ENCODE results near the gene IL6ST. TPM values are rescaled to one million over a fixed set of nuclear protein-coding genes. Genes with fewer than 3 reads are reported as not detected.
A peak's percentile ranks its signal among the peaks of the same experiment; 100 is the strongest.
"Not testable (repeated sequence)": the region's sequence is repeated elsewhere in the genome, so short reads cannot be mapped to it uniquely, and the experiment has no call there.

IL6ST gene
- total RNA-seq, 2 donors from 2014 or later = 50.0 to 53.8 TPM

GRCh38 chr5:56000221-56000620, 5.5 kb upstream of the IL6ST start:
- not testable (repeated sequence) for DNase-seq; H3K9me3 Mint-ChIP-seq; H3K27ac Mint-ChIP-seq; H3K36me3 Mint-ChIP-seq (ENCODE audit: insufficient read depth in 2 of 2); ATAC-seq (replicated peaks in 1 of 2); H3K27me3 Mint-ChIP-seq (ENCODE audit: low read depth); H3K4me3 Mint-ChIP-seq
- peaks cover 33% of the 10 kb centered on the region for H3K4me1 Mint-ChIP-seq (ENCODE audit: low read depth)

- Mint-ChIP-seq H3K4me1 (ENCODE audit: low read depth) (peaks cover 33% of the 10 kb centered on the region), H3K9me3 (peaks cover 0 to 2% of the 10 kb centered on the region in 2 donors), H3K4me3 (no peak overlapping the region), H3K27ac (no peak overlapping the region), H3K27me3 (ENCODE audit: low read depth) (no peaks in the 10 kb centered on the region), H3K36me3 (ENCODE audit: insufficient read depth in 2 of 2) (peaks cover 0 to 7% of the 10 kb centered on the region in 2 donors)
- DNase-seq (no peak), ATAC-seq (replicated peaks in 1 of 2) (no peak)
Observed at GRCh38 chr5:55998966-55999365, 4.2 kb upstream of the IL6ST start.

GRCh38 chr5:55997742-55998351, 3.1 kb upstream of the IL6ST start:
- Mint-ChIP-seq H3K36me3 (ENCODE audit: insufficient read depth in 2 of 2) (peaks cover 0 to 12% of the 10 kb centered on the region in 2 donors), H3K4me1 (ENCODE audit: low read depth) (peaks cover 37% of the 10 kb centered on the region), H3K9me3 (peaks cover 0 to 2% of the 10 kb centered on the region in 2 donors), H3K27me3 (ENCODE audit: low read depth) (no peaks in the 10 kb centered on the region), H3K27ac (no peak overlapping the region), H3K4me3 (no peak overlapping the region)
- peak; percentile 14 to 40 for DNase-seq
- peak; percentile 6 to 15 for ATAC-seq (replicated peaks in 1 of 2)

- Mint-ChIP-seq H3K4me3 (peak overlapping the region; percentile 88 to 98), H3K9me3 (no peaks in the 10 kb centered on the region), H3K27me3 (ENCODE audit: low read depth) (no peaks in the 10 kb centered on the region), H3K36me3 (ENCODE audit: insufficient read depth in 2 of 2) (peaks cover 6 to 24% of the 10 kb centered on the region in 2 donors), H3K4me1 (ENCODE audit: low read depth) (peaks cover 63% of the 10 kb centered on the region), H3K27ac (peak overlapping the region; percentile 97)
- ATAC-seq (replicated peaks in 1 of 2) (peak; percentile 93), DNase-seq (peak; percentile 97 to 98)
Observed at GRCh38 chr5:55994998-55995914, 493 bp upstream of the IL6ST start.

- Mint-ChIP-seq H3K36me3 (ENCODE audit: insufficient read depth in 2 of 2) (peaks cover 6 to 30% of the 10 kb centered on the region in 2 donors), H3K4me3 (peak overlapping the region; percentile 88 to 98), H3K9me3 (no peaks in the 10 kb centered on the region), H3K27ac (peak overlapping the region; percentile 100), H3K27me3 (ENCODE audit: low read depth) (no peaks in the 10 kb centered on the region), H3K4me1 (ENCODE audit: low read depth) (peaks cover 76% of the 10 kb centered on the region)
- no peak for DNase-seq
- no peak for ATAC-seq (replicated peaks in 1 of 2)
Observed at GRCh38 chr5:55993731-55994494, 850 bp downstream of the IL6ST start.

GRCh38 chr5:55993013-55993412, 1.8 kb downstream of the IL6ST start:
- Mint-ChIP-seq H3K9me3 (no peaks in the 10 kb centered on the region), H3K27me3 (ENCODE audit: low read depth) (no peaks in the 10 kb centered on the region), H3K4me3 (peak overlapping the region; percentile 88 to 98), H3K4me1 (ENCODE audit: low read depth) (peaks cover 79% of the 10 kb centered on the region), H3K36me3 (ENCODE audit: insufficient read depth in 2 of 2) (peaks cover 6 to 30% of the 10 kb centered on the region in 2 donors), H3K27ac (peak overlapping the region; percentile 100)
- no peak for ATAC-seq (replicated peaks in 1 of 2)
- DNase-seq = peak; percentile 16 to 21

GRCh38 chr5:55991768-55992486, 2.8 kb downstream of the IL6ST start:
- Mint-ChIP-seq H3K36me3 (ENCODE audit: insufficient read depth in 2 of 2) (peaks cover 6 to 32% of the 10 kb centered on the region in 2 donors), H3K27ac (peak overlapping the region; percentile 15), H3K27me3 (ENCODE audit: low read depth) (no peaks in the 10 kb centered on the region), H3K4me3 (peak overlapping the region; percentile 88 to 98), H3K9me3 (no peaks in the 10 kb centered on the region), H3K4me1 (ENCODE audit: low read depth) (peaks cover 79% of the 10 kb centered on the region)
- DNase-seq (no peak), ATAC-seq (replicated peaks in 1 of 2) (no peak)

- H3K27ac Mint-ChIP-seq; ATAC-seq (replicated peaks in 1 of 2); DNase-seq; H3K9me3 Mint-ChIP-seq; H3K27me3 Mint-ChIP-seq (ENCODE audit: low read depth): not testable (repeated sequence)
- peaks cover 6 to 39% of the 10 kb centered on the region in 2 donors for H3K36me3 Mint-ChIP-seq (ENCODE audit: insufficient read depth in 2 of 2)
- H3K4me1 Mint-ChIP-seq (ENCODE audit: low read depth) = peaks cover 79% of the 10 kb centered on the region
- peak overlapping the region; percentile 88 to 98 for H3K4me3 Mint-ChIP-seq
Observed at GRCh38 chr5:55990895-55991294, 3.9 kb downstream of the IL6ST start.

GRCh38 chr5:55989860-55990259, 4.9 kb downstream of the IL6ST start:
- no peak for ATAC-seq (replicated peaks in 1 of 2)
- Mint-ChIP-seq H3K27me3 (ENCODE audit: low read depth) (no peaks in the 10 kb centered on the region), H3K36me3 (ENCODE audit: insufficient read depth in 2 of 2) (peaks cover 6 to 40% of the 10 kb centered on the region in 2 donors), H3K9me3 (no peaks in the 10 kb centered on the region), H3K27ac (peak overlapping the region; percentile 7), H3K4me1 (ENCODE audit: low read depth) (peaks cover 83% of the 10 kb centered on the region), H3K4me3 (peak overlapping the region; percentile 88 to 98)
- DNase-seq = no peak

GRCh38 chr5:55988979-55989638, 5.7 kb downstream of the IL6ST start:
- Mint-ChIP-seq H3K27me3 (ENCODE audit: low read depth) (no peaks in the 10 kb centered on the region), H3K4me1 (ENCODE audit: low read depth) (peaks cover 91% of the 10 kb centered on the region), H3K9me3 (no peaks in the 10 kb centered on the region), H3K36me3 (ENCODE audit: insufficient read depth in 2 of 2) (peaks cover 6 to 37% of the 10 kb centered on the region in 2 donors), H3K4me3 (peak overlapping the region; percentile 88 to 98), H3K27ac (peak overlapping the region; percentile 26)
- DNase-seq (no peak), ATAC-seq (replicated peaks in 1 of 2) (no peak)

- not testable (repeated sequence) for H3K27ac Mint-ChIP-seq; DNase-seq; ATAC-seq (replicated peaks in 1 of 2); H3K27me3 Mint-ChIP-seq (ENCODE audit: low read depth); H3K9me3 Mint-ChIP-seq
- Mint-ChIP-seq H3K4me1 (ENCODE audit: low read depth) (peaks cover 97% of the 10 kb centered on the region), H3K4me3 (peak overlapping the region in 1 of 2 donors; percentile 88), H3K36me3 (ENCODE audit: insufficient read depth in 2 of 2) (peaks cover 6 to 35% of the 10 kb centered on the region in 2 donors)
Observed at GRCh38 chr5:55988428-55988827, 6.3 kb downstream of the IL6ST start.

- no peak for DNase-seq
- Mint-ChIP-seq H3K27me3 (ENCODE audit: low read depth) (no peaks in the 10 kb centered on the region), H3K4me1 (ENCODE audit: low read depth) (peaks cover 98% of the 10 kb centered on the region), H3K27ac (peak overlapping the region; percentile 55), H3K9me3 (no peaks in the 10 kb centered on the region), H3K36me3 (ENCODE audit: insufficient read depth in 2 of 2) (peaks cover 5 to 28% of the 10 kb centered on the region in 2 donors), H3K4me3 (peak overlapping the region; percentile 20 to 57)
- ATAC-seq (replicated peaks in 1 of 2) = no peak
Observed at GRCh38 chr5:55986931-55987330, 7.8 kb downstream of the IL6ST start.

All from activated T-cell treated with anti-CD3 and anti-CD28 coated beads, Interleukin-2, amount 50 U/mL, for 72 hours (primary cell).